PC-3 (cell line): ENCODE data around the gene FGD3. TPM values are rescaled to one million over a fixed set of nuclear protein-coding genes. Genes with fewer than 3 reads are reported as not detected.
A peak's percentile ranks its signal among the peaks of the same experiment; 100 is the strongest.

Source experiments
- ATAC-seq: fragments of 200-7000 bp; cut with Tn5 transposase; 2 replicates; pipeline ENCODE4 v1.9.1; 2020; ENCODE audit warnings: mild to moderate bottlenecking, moderate library complexity
- BruUV-seq: library from RNA; stranded (reverse); fragments of 400-500 nt; replicated peaks from 2 replicates; lab custom pipeline; 2021; lab: Mats Ljungman, UMichigan
- CTCF ChIA-PET: fragments of 300-600 bp; sonication (Branson Sonifier 250); formaldehyde crosslinking; loops from one replicate; lab custom pipeline; 2022; ENCODE audit warnings: antibody characterized with exemption; lab: Charles Lee
- POLR2A ChIA-PET: fragments of 300-600 bp; sonication (Branson Sonifier 250); formaldehyde crosslinking; loops from one replicate; lab custom pipeline; 2022; ENCODE audit warnings: antibody characterized with exemption; ENCODE audit not compliant: unreplicated experiment; lab: Charles Lee
- DNase-seq: peaks from one replicate; pipeline ENCODE4 v3.0.0-alpha.2; 2015
- H2AFZ ChIP-seq: fragments of 300-600 bp; sonication (generic); 2 replicates; pipeline ENCODE4 v1.6.0; 2016; ENCODE audit warnings: antibody characterized with exemption, low read length
- H3F3A ChIP-seq: fragments of 300-600 bp; sonication (generic); one replicate; pipeline ENCODE4 v1.6.0; 2017; ENCODE audit warnings: antibody characterized with exemption, low read length, control low read depth, mild to moderate bottlenecking; ENCODE audit not compliant: unreplicated experiment
- H3K27ac ChIP-seq: fragments of 300-600 bp; sonication (generic); 2 replicates; pipeline ENCODE4 v1.5.1; 2016; ENCODE audit warnings: mild to moderate bottlenecking, low read length
- H3K27me3 ChIP-seq: fragments of 300-600 bp; sonication (generic); 2 replicates; pipeline ENCODE4 v1.6.1; 2016; ENCODE audit warnings: low read length, mixed read lengths
- H3K36me3 ChIP-seq: fragments of 300-600 bp; sonication (generic); 2 replicates; pipeline ENCODE4 v1.6.1; 2016; ENCODE audit warnings: low read depth, mixed run types, low read length, mixed read lengths
- H3K4me1 ChIP-seq: fragments of 300-600 bp; sonication (generic); 2 replicates; pipeline ENCODE4 v1.5.1; 2016; ENCODE audit warnings: low read length; ENCODE audit not compliant: insufficient read depth
- H3K4me2 ChIP-seq: fragments of 300-600 bp; sonication (generic); 2 replicates; pipeline ENCODE4 v1.6.0; 2016; ENCODE audit warnings: low read length
- H3K4me3 ChIP-seq: fragments of 300-600 bp; sonication (generic); 2 replicates; pipeline ENCODE4 v1.5.1; 2016; ENCODE audit warnings: mild to moderate bottlenecking, low read length, mixed read lengths
- H3K79me2 ChIP-seq: fragments of 300-600 bp; sonication (generic); 2 replicates; pipeline ENCODE4 v1.6.1; 2017; ENCODE audit warnings: low read length, mixed read lengths
- H3K9ac ChIP-seq: fragments of 300-600 bp; sonication (generic); 2 replicates; pipeline ENCODE4 v1.6.0; 2016; ENCODE audit warnings: mild to moderate bottlenecking, low read length
- H3K9me2 ChIP-seq: fragments of 300-600 bp; sonication (generic); replicated peaks from 2 replicates; pipeline ENCODE4 v1.6.1; 2016; ENCODE audit warnings: mixed run types, low read length, mixed read lengths
- H3K9me3 ChIP-seq: fragments of 300-600 bp; sonication (generic); 2 replicates; pipeline ENCODE4 v1.6.1; 2016; ENCODE audit warnings: low read length, mixed read lengths
- H4K20me1 ChIP-seq: fragments of 300-600 bp; sonication (generic); 2 replicates; pipeline ENCODE4 v1.6.1; 2016; ENCODE audit warnings: low read length, mixed read lengths
- EZH2 ChIP-seq: fragments of 300-600 bp; sonication (generic); IDR thresholded peaks from one replicate; pipeline ENCODE4 v1.6.1; 2017; ENCODE audit warnings: antibody characterized with exemption, mild to moderate bottlenecking, low read length; ENCODE audit not compliant: unreplicated experiment
- EZH2phosphoT487 ChIP-seq: fragments of 300-600 bp; sonication (generic); IDR thresholded peaks from 2 replicates; pipeline ENCODE4 v1.6.1; 2018; ENCODE audit warnings: mild to moderate bottlenecking, antibody characterized with exemption, low read length, borderline replicate concordance
- intact Hi-C: fragments of 100-400 bp; cut with micrococcal nuclease; formaldehyde crosslinking; loops from 2 replicates; pipeline ENCODE4 v1.9.0; 2023
- total RNA-seq: library from RNA; depleted of rRNA; stranded (reverse); fragments of >200 nt; gene quantifications from 2 replicates; pipeline ENCODE4 v1.2.3, GENCODE V29; 2014
- TF ChIP-seq, protein P1 (sequence below): fragments of 300-600 bp; sonication (generic); conservative IDR thresholded peaks from 2 replicates; pipeline ENCODE4 v1.5.1; 2017; ENCODE audit warnings: antibody characterized with exemption, low read depth, mild to moderate bottlenecking, low read length

FGD3 gene
- total RNA-seq, 1 experiment from 2014 or later = 5.4 TPM

DNA sequence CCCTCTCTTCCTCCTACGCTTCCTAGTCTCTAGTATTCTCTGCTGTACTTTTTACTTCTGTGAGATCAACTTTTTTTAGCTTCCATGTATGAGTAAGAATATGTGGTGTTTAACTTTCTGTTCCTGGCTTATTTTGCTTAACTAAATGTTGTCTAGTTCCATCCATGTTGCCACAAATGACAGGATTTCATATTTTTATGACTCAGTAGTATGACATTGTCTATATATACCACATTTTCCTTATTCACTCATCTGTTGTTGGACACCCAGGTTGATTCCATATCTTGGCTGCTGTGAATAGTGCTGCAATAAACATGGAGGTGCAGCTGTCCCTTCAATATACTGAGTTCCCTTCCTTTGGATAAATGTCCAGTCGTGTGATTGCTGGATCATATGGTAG lies 34.8 kb downstream of the FGD3 start:
- peaks cover 20% of the 10 kb centered on the region for H3K9me3 ChIP-seq
- no TSS peak for BruUV-seq
- TF ChIP-seq, protein P1, sequence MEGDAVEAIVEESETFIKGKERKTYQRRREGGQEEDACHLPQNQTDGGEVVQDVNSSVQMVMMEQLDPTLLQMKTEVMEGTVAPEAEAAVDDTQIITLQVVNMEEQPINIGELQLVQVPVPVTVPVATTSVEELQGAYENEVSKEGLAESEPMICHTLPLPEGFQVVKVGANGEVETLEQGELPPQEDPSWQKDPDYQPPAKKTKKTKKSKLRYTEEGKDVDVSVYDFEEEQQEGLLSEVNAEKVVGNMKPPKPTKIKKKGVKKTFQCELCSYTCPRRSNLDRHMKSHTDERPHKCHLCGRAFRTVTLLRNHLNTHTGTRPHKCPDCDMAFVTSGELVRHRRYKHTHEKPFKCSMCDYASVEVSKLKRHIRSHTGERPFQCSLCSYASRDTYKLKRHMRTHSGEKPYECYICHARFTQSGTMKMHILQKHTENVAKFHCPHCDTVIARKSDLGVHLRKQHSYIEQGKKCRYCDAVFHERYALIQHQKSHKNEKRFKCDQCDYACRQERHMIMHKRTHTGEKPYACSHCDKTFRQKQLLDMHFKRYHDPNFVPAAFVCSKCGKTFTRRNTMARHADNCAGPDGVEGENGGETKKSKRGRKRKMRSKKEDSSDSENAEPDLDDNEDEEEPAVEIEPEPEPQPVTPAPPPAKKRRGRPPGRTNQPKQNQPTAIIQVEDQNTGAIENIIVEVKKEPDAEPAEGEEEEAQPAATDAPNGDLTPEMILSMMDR = no peak
- TF ChIP-seq EZH2phosphoT487 = no peak
- TF ChIP-seq EZH2 = no peak
- H3K4me1 ChIP-seq = peaks cover 12% of the 10 kb centered on the region
- H3K4me3 ChIP-seq = no peak overlapping the region
- no peaks in the 10 kb centered on the region for H3K79me2 ChIP-seq
- H3K27me3 ChIP-seq = no peaks in the 10 kb centered on the region
- no peak overlapping the region for H2AFZ ChIP-seq
- no peak overlapping the region for H3K27ac ChIP-seq
- no peak overlapping the region for H3K4me2 ChIP-seq
- peaks cover 13% of the 10 kb centered on the region; the same call in 1 of the 2 replicates for H3K36me3 ChIP-seq
- H3F3A ChIP-seq = peaks cover 4% of the 10 kb centered on the region
- no peaks in the 10 kb centered on the region for H3K9me2 ChIP-seq
- intact Hi-C loops = no loop called here
- ChIA-PET POLR2A (no interaction called here), CTCF (no interaction called here)
- H4K20me1 ChIP-seq = no peaks in the 10 kb centered on the region
- no peak overlapping the region for H3K9ac ChIP-seq
- ATAC-seq (no peak), DNase-seq (no peak)

DNA sequence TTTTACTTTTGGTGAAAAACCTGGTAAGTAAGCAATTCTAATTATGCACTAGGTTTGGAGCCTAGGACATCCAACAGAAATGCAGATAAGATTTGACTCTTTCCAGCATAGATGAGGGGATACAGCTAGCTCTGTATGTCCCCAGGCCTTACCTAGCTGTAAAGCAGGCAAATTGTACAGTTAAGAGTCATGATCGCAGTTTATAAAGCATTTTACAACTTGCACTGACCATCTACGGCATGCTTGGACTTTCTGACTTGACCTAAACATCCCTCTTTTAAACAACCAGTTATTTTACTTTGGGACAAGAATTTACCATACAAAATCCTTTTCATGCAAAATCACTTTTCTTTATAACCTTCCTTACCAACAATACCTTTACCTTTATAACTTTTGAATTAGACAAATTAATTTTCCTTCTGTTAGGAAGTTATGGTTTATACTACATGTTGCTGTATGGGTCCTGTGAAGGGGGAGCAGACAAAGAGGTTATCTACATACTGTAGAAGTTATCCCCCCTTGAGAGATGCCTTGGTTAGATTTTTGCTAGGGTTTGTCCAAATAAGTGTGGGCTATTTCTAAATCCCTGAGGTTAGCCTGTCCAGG lies 36.8 kb downstream of the FGD3 start:
- peak; percentile 29 for DNase-seq
- no peak for ATAC-seq
- H3F3A ChIP-seq = peaks cover 4% of the 10 kb centered on the region
- no peaks in the 10 kb centered on the region for H3K9me2 ChIP-seq
- H3K9me3 ChIP-seq = peaks cover 20% of the 10 kb centered on the region
- H2AFZ ChIP-seq = no peak overlapping the region
- no peak overlapping the region for H3K9ac ChIP-seq
- peaks cover 9% of the 10 kb centered on the region for H3K4me1 ChIP-seq
- no TSS peak for BruUV-seq
- H3K4me2 ChIP-seq = no peak overlapping the region
- POLR2A ChIA-PET = no interaction called here
- no peak overlapping the region for H3K27ac ChIP-seq
- CTCF ChIA-PET = no interaction called here
- intact Hi-C loops = no loop called here
- H3K4me3 ChIP-seq = no peak overlapping the region
- no peaks in the 10 kb centered on the region for H3K79me2 ChIP-seq
- H4K20me1 ChIP-seq = no peaks in the 10 kb centered on the region
- no peaks in the 10 kb centered on the region for H3K27me3 ChIP-seq
- peaks cover 13% of the 10 kb centered on the region; the same call in 1 of the 2 replicates for H3K36me3 ChIP-seq
- no peak for TF ChIP-seq EZH2
- no peak for TF ChIP-seq EZH2phosphoT487
- TF ChIP-seq, protein P1 = no peak

DNA sequence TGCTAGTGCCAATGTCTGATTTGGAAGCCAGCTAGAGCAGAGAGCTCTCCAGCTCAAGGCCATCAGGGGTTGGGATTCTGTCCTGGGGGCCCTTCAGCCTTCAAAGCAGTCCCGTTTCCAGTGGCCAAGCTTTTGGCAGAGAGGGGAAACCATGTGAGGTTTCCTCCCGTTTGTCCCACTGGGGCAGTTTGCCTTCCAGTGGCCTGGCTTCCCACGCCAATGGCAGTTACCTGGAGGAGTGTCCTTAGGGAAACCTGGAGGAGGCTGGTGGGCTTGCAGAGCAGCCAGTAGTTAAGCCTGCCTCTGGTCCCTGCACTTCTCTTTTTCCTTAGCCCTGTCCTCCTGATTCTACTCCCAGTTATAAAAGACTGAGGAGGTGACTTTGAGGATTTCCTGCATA lies 37.7 kb downstream of the FGD3 start:
- Histone ChIP-seq H3F3A (peaks cover 4% of the 10 kb centered on the region), H3K27ac (no peak overlapping the region), H4K20me1 (no peaks in the 10 kb centered on the region), H3K9me2 (no peaks in the 10 kb centered on the region), H3K4me3 (no peak overlapping the region), H3K9ac (no peak overlapping the region), H3K4me2 (no peak overlapping the region), H3K79me2 (no peaks in the 10 kb centered on the region), H3K4me1 (0 out of 2 replicates have a peak, but pooled peaks cover under 1% of the 10 kb centered on the region), H3K9me3 (peaks cover 20% of the 10 kb centered on the region), H2AFZ (no peak overlapping the region), H3K36me3 (peaks cover 13% of the 10 kb centered on the region; the same call in 1 of the 2 replicates), H3K27me3 (no peaks in the 10 kb centered on the region)
- ChIA-PET POLR2A (no interaction called here), CTCF (no interaction called here)
- intact Hi-C loops = no loop called here
- TF ChIP-seq, protein P1 = no peak
- TF ChIP-seq EZH2phosphoT487 = no peak
- no peak for TF ChIP-seq EZH2
- DNase-seq = no peak
- no peak for ATAC-seq
- no TSS peak for BruUV-seq
